Thyroid gland (tissue), 4 donors: Measurements from ENCODE around the gene TP73. TPM values are rescaled to one million over a fixed set of nuclear protein-coding genes. Genes with fewer than 3 reads are reported as not detected.

Source experiments
- DNase-seq, 2 donors: peaks; one replicate each; pipeline ENCODE4 v3.0.0-alpha.2; 2019
- H3K27ac ChIP-seq, 3 donors: fragments of 200-600 bp; sonication (generic); 1 replicate in 2 of 3; 2 replicates in 1 of 3; pipeline ENCODE4 v1.5.1; 2016 to 2019; ENCODE audit warnings: mild to moderate bottlenecking in 1 of 3, moderate library complexity in 1 of 3
- H3K27me3 ChIP-seq: fragments of 200-600 bp; sonication (generic); one replicate; pipeline ENCODE4 v1.5.1; 2019
- H3K36me3 ChIP-seq, 2 donors: fragments of 200-600 bp; sonication (generic); one replicate each; pipeline ENCODE4 v1.5.1; 2016 to 2019
- H3K4me1 ChIP-seq, 2 donors: fragments of 200-600 bp; sonication (generic); one replicate each; pipeline ENCODE4 v1.5.1; 2017 to 2019
- H3K4me3 ChIP-seq, 3 donors: fragments of 200-600 bp; sonication (generic); replicated peaks in 1 of 3; 1 replicate in 2 of 3; 2 replicates in 1 of 3; pipeline ENCODE4 v1.5.1; 2016; ENCODE audit warnings: mild to moderate bottlenecking in 1 of 3
- H3K9me3 ChIP-seq: fragments of 200-600 bp; sonication (generic); one replicate; pipeline ENCODE4 v1.5.1; 2017
- CTCF ChIP-seq, 6 experiments: fragments of 200-600 bp in 3 of 6; fragments of 450-650 bp in 3 of 6; sonication (generic) in 3 of 6; IDR thresholded peaks; one replicate each; pipeline ENCODE4 v1.5.1; 2016 to 2019; ENCODE audit warnings: antibody characterized with exemption in 6 of 6, mild to moderate bottlenecking in 2 of 6, inconsistent platforms in 1 of 6, moderate library complexity in 1 of 6
- POLR2A ChIP-seq, 2 donors: fragments of 450-650 bp; IDR thresholded peaks; one replicate each; pipeline ENCODE4 v1.6.1; 2017; ENCODE audit warnings: antibody characterized with exemption in 2 of 2, mild to moderate bottlenecking in 2 of 2, moderate library complexity in 1 of 2
- WGBS, 2 donors: methylation state at CpG; one replicate each; pipeline ENCODE4 v1.1.5; 2017; 5-methylcytosine and 5-hydroxymethylcytosine counted together
- intact Hi-C: fragments of 100-400 bp; cut with DNase I; formaldehyde crosslinking; loops from one replicate; pipeline ENCODE4 v1.15.1; 2023
- total RNA-seq, 4 donors: library from RNA; depleted of rRNA; stranded (reverse); fragments of >200 nt; gene quantifications; one replicate each; pipeline ENCODE4 v1.2.3, GENCODE V29; 2016

Gene TP73
- total RNA-seq, 4 donors from 2014 or later: 0.33 to 0.49 TPM; not detected in 2

- no peak for DNase-seq
- WGBS, 2 donors: 95% methylated on average over 22 of the region's 22 CpGs
- Histone ChIP-seq H3K27ac (no peak overlapping the region), H3K27me3 (no peaks in the 10 kb centered on the region), H3K9me3 (no peaks in the 10 kb centered on the region), H3K36me3 (peaks cover 39 to 49% of the 10 kb centered on the region in 2 donors), H3K4me1 (no peaks in the 10 kb centered on the region), H3K4me3 (no peak overlapping the region)
- intact Hi-C loops: no loop called here
- no peak for TF ChIP-seq CTCF (IDR thresholded peaks at IDR 0.05)
- no peak for TF ChIP-seq POLR2A (IDR thresholded peaks at IDR 0.05)
Observed at GRCh38 chr1:3634059-3634800, 18.1 kb upstream of the TP73 start.

- no peak for TF ChIP-seq CTCF (IDR thresholded peaks at IDR 0.05)
- TF ChIP-seq POLR2A (IDR thresholded peaks at IDR 0.05): no peak
- no peak overlapping the region for H3K4me3 ChIP-seq
- H3K36me3 ChIP-seq: peaks cover 32 to 37% of the 10 kb centered on the region in 2 donors
- intact Hi-C loops: no loop called here
- no peak for DNase-seq
- H3K9me3 ChIP-seq: no peaks in the 10 kb centered on the region
- WGBS, 2 donors: 93 to 96% methylated on average over 12 to 14 of the region's 14 CpGs
- H3K4me1 ChIP-seq: no peaks in the 10 kb centered on the region
- H3K27me3 ChIP-seq: no peaks in the 10 kb centered on the region
- H3K27ac ChIP-seq: no peak overlapping the region
Observed at GRCh38 chr1:3636080-3636479, 16.2 kb upstream of the TP73 start.

- Histone ChIP-seq H3K27me3 (no peaks in the 10 kb centered on the region), H3K4me3 (no peak overlapping the region), H3K4me1 (no peaks in the 10 kb centered on the region), H3K36me3 (peaks cover 32 to 37% of the 10 kb centered on the region in 2 donors), H3K27ac (no peak overlapping the region), H3K9me3 (no peaks in the 10 kb centered on the region)
- TF ChIP-seq POLR2A (IDR thresholded peaks at IDR 0.05): no peak
- no peak for TF ChIP-seq CTCF (IDR thresholded peaks at IDR 0.05)
- intact Hi-C loops: no loop called here
- no peak for DNase-seq
- WGBS, 2 donors: 94 to 97% methylated on average over 11 of the region's 11 CpGs
Observed at GRCh38 chr1:3636531-3636930, 15.8 kb upstream of the TP73 start.

- intact Hi-C loops: no loop called here
- no peak for DNase-seq
- H3K27ac ChIP-seq: no peak overlapping the region
- H3K4me1 ChIP-seq: no peaks in the 10 kb centered on the region
- 88 to 93% methylated on average over 12 of the region's 12 CpGs for WGBS, 2 donors
- TF ChIP-seq POLR2A (IDR thresholded peaks at IDR 0.05) (no peak), CTCF (IDR thresholded peaks at IDR 0.05) (no peak)
- H3K27me3 ChIP-seq: no peaks in the 10 kb centered on the region
- H3K36me3 ChIP-seq: peaks cover 32 to 35% of the 10 kb centered on the region in 2 donors
- no peak overlapping the region for H3K4me3 ChIP-seq
- no peaks in the 10 kb centered on the region for H3K9me3 ChIP-seq
Observed at GRCh38 chr1:3638027-3638426, 14.3 kb upstream of the TP73 start.

GRCh38 chr1:3638676-3639075 lies 13.6 kb upstream of the TP73 start:
- no peaks in the 10 kb centered on the region for H3K9me3 ChIP-seq
- no peak overlapping the region for H3K4me3 ChIP-seq
- DNase-seq: no peak
- H3K36me3 ChIP-seq: peaks cover 32 to 34% of the 10 kb centered on the region in 2 donors
- no peaks in the 10 kb centered on the region for H3K4me1 ChIP-seq
- no peaks in the 10 kb centered on the region for H3K27me3 ChIP-seq
- 93 to 95% methylated on average over 15 of the region's 15 CpGs for WGBS, 2 donors
- TF ChIP-seq POLR2A (IDR thresholded peaks at IDR 0.05) (no peak), CTCF (IDR thresholded peaks at IDR 0.05) (no peak)
- intact Hi-C loops: no loop called here
- no peak overlapping the region for H3K27ac ChIP-seq
